ENCODE results near the gene AGAP1.
"Not testable (repeated sequence)": the region's sequence is repeated elsewhere in the genome, so short reads cannot be mapped to it uniquely, and the experiment has no call there.

Gene AGAP1

GRCh38 chr2:236120829-236121228 is 627.0 kb downstream of the AGAP1 start:
- no peak for DNase-seq

DNA sequence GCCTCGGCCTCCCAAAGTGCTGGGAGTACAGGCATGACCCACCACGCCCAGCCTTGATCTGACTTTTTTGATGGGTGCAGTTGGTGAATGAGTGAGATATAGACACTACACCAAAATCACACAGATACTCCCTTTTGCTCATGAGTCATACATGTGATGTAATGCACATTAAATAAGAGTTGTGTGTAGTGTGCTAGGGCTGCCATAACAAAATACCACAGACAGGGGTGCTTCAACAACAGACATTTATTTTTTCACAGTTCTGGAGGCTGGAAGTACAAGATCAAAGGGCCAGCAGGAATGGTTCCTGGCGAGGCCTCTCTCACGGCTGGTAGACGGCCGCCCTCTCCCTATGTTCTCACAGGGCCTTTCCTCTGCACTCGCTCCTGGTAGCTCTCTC is 627.7 kb downstream of the AGAP1 start:
- no peak for DNase-seq

- DNase-seq = no peak
These were observed 628.4 kb downstream of the AGAP1 start for GRCh38 chr2:236122236-236122635.

- DNase-seq = peak; percentile 48
These were observed 629.9 kb downstream of the AGAP1 start for GRCh38 chr2:236123716-236124115.

GRCh38 chr2:236124182-236124893 is 630.5 kb downstream of the AGAP1 start:
- peak; percentile 39 for DNase-seq

- peak; percentile 56 for DNase-seq
These were observed 631.7 kb downstream of the AGAP1 start for GRCh38 chr2:236125541-236125940.

- DNase-seq = peak; percentile 44
These were observed 633.2 kb downstream of the AGAP1 start for GRCh38 chr2:236127010-236127409.

GRCh38 chr2:236128321-236128720 is 634.5 kb downstream of the AGAP1 start:
- no peak for DNase-seq

GRCh38 chr2:236129935-236130334 is 636.1 kb downstream of the AGAP1 start:
- DNase-seq = no peak

DNA sequence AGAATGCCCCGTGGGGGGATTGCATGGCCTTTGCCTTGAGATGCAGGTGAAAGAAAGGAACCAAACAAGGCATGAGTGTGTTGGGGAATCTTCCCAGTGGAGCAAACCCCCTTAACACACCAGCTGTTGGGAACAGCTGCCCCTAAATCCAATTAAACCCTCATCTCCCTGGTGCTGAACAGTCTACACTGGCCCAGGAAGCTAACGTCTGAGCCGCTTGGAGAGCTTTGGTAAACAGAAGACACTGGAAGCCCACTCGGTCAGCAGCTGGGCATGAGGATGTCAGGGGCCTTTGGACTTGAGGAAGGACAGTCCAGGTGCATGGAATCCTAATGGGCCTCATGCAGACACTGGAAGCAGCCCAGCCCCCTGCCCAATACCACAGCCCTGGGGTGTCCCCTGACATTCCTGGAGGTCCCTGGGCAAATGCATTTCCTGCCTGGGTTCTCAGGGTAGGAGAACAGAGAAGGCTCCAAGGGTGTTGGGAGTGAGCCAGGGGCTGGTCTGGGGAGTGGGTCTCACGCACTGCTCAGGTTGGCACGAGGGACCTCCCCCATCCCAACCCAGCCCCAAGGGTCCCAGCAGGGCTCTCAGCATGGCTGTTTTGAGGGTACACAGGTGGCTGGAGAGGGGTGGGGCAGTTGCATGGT is 636.6 kb downstream of the AGAP1 start:
- DNase-seq = no peak

- DNase-seq = no peak
These were observed 637.3 kb downstream of the AGAP1 start for GRCh38 chr2:236131073-236131692.

DNA sequence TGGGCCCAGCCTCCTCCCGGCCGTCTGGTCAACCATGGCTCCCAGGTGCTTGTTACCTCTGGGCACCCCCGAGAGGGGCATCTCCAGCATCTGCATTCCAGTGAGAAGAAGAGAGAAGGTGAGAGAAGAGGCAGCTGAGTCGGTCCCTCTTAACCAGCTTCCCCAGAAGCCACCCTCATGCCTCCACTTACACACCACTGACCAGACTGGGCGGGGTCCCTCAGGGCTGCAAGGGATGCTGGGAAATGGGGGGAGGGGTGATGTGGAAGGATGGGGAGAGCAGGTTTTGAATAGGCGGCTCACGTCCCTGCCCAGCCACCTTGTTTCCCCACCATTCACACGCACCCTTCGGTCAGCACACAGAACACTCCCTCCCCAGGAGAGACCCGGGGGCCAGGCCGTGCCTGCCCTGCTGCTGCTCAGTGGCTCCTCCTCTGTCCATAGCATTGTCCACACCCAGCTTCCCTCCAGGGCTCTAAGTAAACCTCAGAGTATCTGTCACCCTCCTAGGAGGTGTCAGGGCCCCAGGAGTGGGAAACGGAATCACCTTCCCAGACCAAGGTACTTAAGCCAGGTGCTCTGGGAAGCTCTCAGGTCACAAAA is 639.7 kb downstream of the AGAP1 start:
- DNase-seq = no peak

GRCh38 chr2:236136538-236136937 is 642.7 kb downstream of the AGAP1 start:
- no peak for DNase-seq

- DNase-seq = no peak
These were observed 643.2 kb downstream of the AGAP1 start for GRCh38 chr2:236137066-236137465.

GRCh38 chr2:236141616-236142015 is 647.8 kb downstream of the AGAP1 start:
- not testable (repeated sequence) for DNase-seq

GRCh38 chr2:236143811-236144210 is 650.0 kb downstream of the AGAP1 start:
- DNase-seq = no peak

- no peak for DNase-seq
These were observed 652.6 kb downstream of the AGAP1 start for GRCh38 chr2:236146436-236146835.

- DNase-seq = no peak
These were observed 661.6 kb downstream of the AGAP1 start for GRCh38 chr2:236155406-236155805.

- DNase-seq = no peak
These were observed 662.4 kb downstream of the AGAP1 start for GRCh38 chr2:236156095-236156859.

- DNase-seq = no peak
These were observed 663.0 kb downstream of the AGAP1 start for GRCh38 chr2:236156860-236157194.

DNA sequence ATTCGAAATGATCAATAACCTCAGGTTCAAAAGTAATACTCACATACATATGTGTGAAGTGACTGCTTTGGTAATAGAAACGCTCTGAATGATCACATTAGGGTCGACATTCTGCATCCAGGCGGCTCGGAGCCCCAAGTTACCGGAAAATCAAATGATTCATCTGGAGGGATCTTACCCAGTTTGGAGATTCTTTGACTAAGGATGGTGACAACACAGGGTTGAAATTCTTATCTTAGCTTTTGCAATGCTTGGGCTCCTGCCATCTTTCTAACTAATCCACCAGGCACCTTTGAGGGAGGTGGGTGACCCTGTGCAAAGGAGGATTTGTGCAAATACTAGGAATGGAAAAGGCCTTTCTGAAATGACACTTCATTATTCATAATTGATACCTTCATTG is 663.5 kb downstream of the AGAP1 start:
- DNase-seq = no peak

DNA sequence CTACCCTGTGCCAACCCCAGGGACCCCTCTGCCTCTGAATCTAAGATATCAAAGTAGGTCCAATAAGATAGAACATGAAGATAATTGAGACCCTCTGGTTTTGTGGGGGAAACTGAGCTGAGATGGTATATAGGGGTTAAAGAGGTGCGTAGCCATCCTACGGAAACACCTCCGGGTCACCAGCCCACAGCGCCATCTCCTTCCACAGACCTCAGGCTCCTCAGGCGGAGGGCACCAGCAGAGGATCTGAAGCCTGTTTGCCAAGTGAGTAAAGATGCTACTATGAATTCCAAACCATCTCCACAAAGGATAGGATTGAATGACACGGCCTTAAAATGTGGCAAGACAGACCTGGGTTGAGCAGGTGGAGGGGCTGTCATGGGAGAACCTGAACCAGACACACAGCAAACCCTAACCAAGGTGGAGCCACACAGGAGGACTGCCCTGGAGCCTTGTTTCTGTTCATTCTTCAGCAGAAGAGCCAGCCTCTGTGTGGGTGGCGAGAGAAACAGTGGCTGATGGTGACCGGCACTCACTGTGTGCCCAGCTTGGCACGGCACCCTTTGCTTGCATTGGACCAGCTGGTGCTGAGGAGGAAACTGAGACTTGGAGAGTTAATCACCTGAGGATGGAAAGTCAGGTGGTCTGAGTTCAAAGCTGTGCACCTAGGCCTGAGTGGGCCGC is 664.1 kb downstream of the AGAP1 start:
- no peak for DNase-seq

Measured in activated effector memory CD4-positive, alpha-beta T cell treated with anti-CD3 and anti-CD28 coated beads, Interleukin-2, amount 50 U/mL, for 16 hours (primary cell).